Measurements from ENCODE around the gene PRRT2. TPM values are rescaled to one million over a fixed set of nuclear protein-coding genes. Genes with fewer than 3 reads are reported as not detected.

The PRRT2 gene
- total RNA-seq, 1 experiment from 2014 or later = 20.5 TPM

DNA sequence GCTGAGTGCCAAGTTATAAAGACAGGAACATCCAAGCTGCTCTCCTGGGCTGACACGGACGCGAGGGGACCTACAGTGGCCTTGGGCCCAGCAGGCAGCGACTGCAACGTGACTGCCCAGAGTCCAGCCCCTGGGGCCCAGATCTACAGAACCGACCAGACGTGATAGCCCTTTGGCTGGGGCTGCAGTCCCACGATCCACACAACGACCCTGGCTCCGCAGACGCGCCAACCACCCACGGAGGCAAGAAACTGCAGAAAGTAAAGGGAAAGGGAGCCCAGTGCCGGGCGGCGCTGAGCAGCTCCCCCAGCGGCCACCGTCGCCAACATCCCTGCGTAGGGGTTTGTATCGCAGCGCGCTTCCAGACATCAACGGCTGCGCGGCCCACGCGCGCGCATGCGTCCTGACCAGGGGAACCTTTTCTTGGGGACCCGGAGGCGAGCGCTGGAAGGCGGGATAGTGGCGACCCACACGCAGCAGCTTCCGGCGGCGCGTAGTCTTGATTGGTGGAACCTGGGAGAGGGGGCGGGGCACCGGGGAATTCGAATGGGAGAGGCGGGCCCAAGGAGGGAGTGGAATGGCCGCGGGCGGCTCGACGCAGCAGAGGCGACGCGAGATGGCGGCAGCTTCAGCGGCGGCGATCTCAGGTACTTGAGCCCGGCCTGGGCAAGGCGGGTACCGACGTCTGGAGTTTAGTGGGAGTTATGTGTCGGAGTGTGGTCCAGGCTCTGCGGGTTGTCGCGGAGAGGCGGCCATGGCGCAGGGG lies 21.6 kb upstream of the PRRT2 start, which contains the start of gene KIF22 (continued):
- TF ChIP-seq, protein P1, sequence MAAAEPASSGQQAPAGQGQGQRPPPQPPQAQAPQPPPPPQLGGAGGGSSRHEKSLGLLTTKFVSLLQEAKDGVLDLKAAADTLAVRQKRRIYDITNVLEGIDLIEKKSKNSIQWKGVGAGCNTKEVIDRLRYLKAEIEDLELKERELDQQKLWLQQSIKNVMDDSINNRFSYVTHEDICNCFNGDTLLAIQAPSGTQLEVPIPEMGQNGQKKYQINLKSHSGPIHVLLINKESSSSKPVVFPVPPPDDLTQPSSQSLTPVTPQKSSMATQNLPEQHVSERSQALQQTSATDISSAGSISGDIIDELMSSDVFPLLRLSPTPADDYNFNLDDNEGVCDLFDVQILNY (CRISPR knock-in tag; IDR thresholded peaks at IDR 0.05) = peak; percentile 64; the same call in 1 of the 2 replicates
- no peak for TF ChIP-seq ZNF423 (CRISPR knock-in tag; IDR thresholded peaks at IDR 0.05)

DNA sequence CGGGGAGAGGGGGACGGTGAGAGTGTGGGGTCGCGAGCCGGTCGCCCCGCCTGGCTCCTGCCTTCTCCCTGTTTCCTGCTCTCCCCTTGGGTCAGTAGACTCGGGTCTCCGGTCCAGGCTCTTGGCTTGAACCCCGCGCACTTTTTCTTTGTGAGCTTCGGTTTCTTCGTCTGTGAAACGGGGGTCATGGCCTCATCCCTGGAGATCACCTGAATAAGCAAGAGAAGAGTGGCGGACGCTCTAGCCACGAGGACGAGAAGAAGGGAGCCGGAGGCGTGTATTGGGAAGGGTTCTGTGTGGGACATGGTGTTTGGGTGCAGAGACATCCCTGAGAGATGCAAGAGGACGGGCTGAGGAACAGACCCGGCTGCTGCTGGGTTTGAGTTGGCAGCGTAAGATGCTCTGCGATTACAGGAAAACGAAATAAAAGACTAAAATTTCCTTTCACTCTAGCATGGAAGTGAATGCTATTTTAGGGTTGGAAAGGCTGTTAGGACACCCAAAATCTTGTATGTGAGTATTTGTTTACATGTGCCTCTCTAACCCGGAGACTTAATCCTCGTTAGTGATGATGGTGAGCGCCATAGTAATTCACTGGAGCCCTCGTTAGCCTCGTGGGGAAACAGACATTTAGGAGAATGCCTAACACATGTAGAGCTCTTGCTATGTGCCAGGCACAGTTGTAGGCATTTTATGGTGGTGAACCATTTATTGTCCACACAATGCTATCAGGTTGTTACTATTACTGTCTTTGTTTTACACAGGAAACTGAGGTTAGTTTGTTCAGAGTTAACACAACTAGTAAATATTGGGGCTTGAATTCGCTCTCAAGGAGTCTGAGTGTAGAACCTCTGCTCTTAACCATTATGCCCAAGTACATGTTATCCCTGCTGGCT lies 20.8 kb upstream of the PRRT2 start:
- peak; percentile 16 for ATAC-seq
- ChIA-PET CTCF (interaction anchor here (0.5 to 2.7 kb wide), 24 partner anchors 13 to 1699 kb away, joined by 3 to 28 read pairs (median 6); partner anchors contain the start of genes ASPHD1, CDIPT, PAGR1 and PRRT2), POLR2A (interaction anchor here (1.3 to 1.6 kb wide), 3 partner anchors 45 to 240 kb away, joined by 3 to 5 read pairs (median 4); no protein-coding TSS in a partner anchor)
- peaks cover 17% of the 10 kb centered on the region for H3K36me3 Mint-ChIP-seq
- no peaks in the 10 kb centered on the region for H3K9me3 Mint-ChIP-seq
- DNase-seq (ENCODE audit: low spot score) = no peak
- peaks cover 21% of the 10 kb centered on the region for H3K4me1 Mint-ChIP-seq
- H3K27me3 Mint-ChIP-seq (ENCODE audit: low read depth) = peaks cover 12% of the 10 kb centered on the region
- peak overlapping the region; percentile 98 for H3K4me3 Mint-ChIP-seq
- peak overlapping the region; percentile 96 for H3K27ac Mint-ChIP-seq
- TF ChIP-seq JUN (CRISPR knock-in tag; IDR thresholded peaks at IDR 0.05) (0 out of 2 replicates have a peak, but pooled peaks have one; percentile 12), GABPB1 (CRISPR knock-in tag; IDR thresholded peaks at IDR 0.05) (0 out of 2 replicates have a peak, but pooled peaks have one; percentile 11), EMX1 (CRISPR knock-in tag; IDR thresholded peaks at IDR 0.05) (no peak)

DNA sequence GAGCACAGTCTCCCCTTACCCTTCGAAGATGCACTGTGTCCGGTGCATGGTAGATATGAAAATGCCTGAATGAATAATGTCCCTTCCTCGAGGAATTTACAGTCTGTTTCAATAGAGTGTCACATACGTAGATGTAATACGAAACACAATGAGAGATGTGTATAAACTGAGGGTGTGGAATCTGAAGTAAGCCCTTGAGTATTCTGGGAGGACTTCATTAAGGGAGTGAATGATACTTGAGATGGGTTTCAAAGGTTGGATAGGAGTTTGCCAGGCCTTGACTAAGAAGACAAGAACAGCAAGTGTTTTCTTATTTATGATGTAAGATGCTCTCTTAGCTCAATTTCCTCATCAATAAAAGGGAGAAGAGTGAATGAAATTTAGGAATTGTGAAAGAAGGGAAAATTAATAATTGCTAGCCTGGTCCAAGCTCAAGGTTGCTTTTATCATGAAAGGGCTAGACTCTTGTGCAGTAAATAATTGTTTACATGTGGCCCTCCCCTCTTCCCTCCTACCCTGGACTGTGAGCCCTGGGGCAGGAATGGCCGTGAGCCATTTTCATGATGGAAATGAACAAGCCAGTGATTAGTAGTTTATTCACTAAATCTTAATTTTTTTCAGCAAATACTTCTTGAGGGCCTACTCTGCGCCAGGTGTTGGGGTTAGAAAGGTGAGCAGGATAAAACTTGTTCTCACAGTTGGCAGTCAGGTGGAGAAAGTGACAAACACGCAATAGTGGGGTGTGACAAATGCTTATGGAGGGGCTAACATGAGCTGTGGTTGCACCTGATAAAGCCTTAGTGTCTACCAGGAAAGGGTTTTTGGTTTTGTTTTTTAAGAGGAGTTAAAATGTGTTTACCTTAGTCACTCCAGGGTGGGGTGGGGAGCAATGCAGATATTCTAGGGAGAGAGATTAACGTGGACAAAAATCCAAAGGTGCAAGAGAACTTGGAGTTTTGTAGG lies 19.9 kb upstream of the PRRT2 start:
- POLR2A ChIA-PET = interaction anchor here (0.5 kb wide), 1 partner anchor 12 kb away, joined by 3 read pairs; no protein-coding TSS in a partner anchor
- CTCF ChIA-PET = no interaction called here
- H3K4me3 Mint-ChIP-seq = peak overlapping the region; percentile 98
- DNase-seq (ENCODE audit: low spot score) (no peak), ATAC-seq (no peak)
- H3K27me3 Mint-ChIP-seq (ENCODE audit: low read depth) = peaks cover 3% of the 10 kb centered on the region
- peak overlapping the region; percentile 80 for H3K27ac Mint-ChIP-seq
- peaks cover 25% of the 10 kb centered on the region for H3K36me3 Mint-ChIP-seq
- H3K4me1 Mint-ChIP-seq = peaks cover 21% of the 10 kb centered on the region
- H3K9me3 Mint-ChIP-seq = no peaks in the 10 kb centered on the region
- TF ChIP-seq GRHL2 (CRISPR knock-in tag; IDR thresholded peaks at IDR 0.05; ENCODE audit: insufficient replicate concordance, severe bottlenecking) (no peak), KAT7 (CRISPR knock-in tag; IDR thresholded peaks at IDR 0.05; ENCODE audit: borderline replicate concordance) (no peak), ZNF671 (CRISPR knock-in tag; IDR thresholded peaks at IDR 0.05) (no peak), ZNF263 (CRISPR knock-in tag; IDR thresholded peaks at IDR 0.05; ENCODE audit: low read depth) (no peak), HMGA2 (CRISPR knock-in tag; IDR thresholded peaks at IDR 0.05) (no peak)
- TF ChIP-seq, protein P2, sequence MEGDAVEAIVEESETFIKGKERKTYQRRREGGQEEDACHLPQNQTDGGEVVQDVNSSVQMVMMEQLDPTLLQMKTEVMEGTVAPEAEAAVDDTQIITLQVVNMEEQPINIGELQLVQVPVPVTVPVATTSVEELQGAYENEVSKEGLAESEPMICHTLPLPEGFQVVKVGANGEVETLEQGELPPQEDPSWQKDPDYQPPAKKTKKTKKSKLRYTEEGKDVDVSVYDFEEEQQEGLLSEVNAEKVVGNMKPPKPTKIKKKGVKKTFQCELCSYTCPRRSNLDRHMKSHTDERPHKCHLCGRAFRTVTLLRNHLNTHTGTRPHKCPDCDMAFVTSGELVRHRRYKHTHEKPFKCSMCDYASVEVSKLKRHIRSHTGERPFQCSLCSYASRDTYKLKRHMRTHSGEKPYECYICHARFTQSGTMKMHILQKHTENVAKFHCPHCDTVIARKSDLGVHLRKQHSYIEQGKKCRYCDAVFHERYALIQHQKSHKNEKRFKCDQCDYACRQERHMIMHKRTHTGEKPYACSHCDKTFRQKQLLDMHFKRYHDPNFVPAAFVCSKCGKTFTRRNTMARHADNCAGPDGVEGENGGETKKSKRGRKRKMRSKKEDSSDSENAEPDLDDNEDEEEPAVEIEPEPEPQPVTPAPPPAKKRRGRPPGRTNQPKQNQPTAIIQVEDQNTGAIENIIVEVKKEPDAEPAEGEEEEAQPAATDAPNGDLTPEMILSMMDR (IDR thresholded peaks at IDR 0.05) = no peak
- TF ChIP-seq, protein P3, sequence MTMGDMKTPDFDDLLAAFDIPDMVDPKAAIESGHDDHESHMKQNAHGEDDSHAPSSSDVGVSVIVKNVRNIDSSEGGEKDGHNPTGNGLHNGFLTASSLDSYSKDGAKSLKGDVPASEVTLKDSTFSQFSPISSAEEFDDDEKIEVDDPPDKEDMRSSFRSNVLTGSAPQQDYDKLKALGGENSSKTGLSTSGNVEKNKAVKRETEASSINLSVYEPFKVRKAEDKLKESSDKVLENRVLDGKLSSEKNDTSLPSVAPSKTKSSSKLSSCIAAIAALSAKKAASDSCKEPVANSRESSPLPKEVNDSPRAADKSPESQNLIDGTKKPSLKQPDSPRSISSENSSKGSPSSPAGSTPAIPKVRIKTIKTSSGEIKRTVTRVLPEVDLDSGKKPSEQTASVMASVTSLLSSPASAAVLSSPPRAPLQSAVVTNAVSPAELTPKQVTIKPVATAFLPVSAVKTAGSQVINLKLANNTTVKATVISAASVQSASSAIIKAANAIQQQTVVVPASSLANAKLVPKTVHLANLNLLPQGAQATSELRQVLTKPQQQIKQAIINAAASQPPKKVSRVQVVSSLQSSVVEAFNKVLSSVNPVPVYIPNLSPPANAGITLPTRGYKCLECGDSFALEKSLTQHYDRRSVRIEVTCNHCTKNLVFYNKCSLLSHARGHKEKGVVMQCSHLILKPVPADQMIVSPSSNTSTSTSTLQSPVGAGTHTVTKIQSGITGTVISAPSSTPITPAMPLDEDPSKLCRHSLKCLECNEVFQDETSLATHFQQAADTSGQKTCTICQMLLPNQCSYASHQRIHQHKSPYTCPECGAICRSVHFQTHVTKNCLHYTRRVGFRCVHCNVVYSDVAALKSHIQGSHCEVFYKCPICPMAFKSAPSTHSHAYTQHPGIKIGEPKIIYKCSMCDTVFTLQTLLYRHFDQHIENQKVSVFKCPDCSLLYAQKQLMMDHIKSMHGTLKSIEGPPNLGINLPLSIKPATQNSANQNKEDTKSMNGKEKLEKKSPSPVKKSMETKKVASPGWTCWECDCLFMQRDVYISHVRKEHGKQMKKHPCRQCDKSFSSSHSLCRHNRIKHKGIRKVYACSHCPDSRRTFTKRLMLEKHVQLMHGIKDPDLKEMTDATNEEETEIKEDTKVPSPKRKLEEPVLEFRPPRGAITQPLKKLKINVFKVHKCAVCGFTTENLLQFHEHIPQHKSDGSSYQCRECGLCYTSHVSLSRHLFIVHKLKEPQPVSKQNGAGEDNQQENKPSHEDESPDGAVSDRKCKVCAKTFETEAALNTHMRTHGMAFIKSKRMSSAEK (CRISPR knock-in tag; IDR thresholded peaks at IDR 0.05; ENCODE audit: borderline replicate concordance) = no peak
- TF ChIP-seq, protein P4, sequence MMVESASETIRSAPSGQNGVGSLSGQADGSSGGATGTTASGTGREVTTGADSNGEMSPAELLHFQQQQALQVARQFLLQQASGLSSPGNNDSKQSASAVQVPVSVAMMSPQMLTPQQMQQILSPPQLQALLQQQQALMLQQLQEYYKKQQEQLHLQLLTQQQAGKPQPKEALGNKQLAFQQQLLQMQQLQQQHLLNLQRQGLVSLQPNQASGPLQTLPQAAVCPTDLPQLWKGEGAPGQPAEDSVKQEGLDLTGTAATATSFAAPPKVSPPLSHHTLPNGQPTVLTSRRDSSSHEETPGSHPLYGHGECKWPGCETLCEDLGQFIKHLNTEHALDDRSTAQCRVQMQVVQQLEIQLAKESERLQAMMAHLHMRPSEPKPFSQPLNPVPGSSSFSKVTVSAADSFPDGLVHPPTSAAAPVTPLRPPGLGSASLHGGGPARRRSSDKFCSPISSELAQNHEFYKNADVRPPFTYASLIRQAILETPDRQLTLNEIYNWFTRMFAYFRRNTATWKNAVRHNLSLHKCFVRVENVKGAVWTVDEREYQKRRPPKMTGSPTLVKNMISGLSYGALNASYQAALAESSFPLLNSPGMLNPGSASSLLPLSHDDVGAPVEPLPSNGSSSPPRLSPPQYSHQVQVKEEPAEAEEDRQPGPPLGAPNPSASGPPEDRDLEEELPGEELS (CRISPR knock-in tag; IDR thresholded peaks at IDR 0.05) = no peak
- TF ChIP-seq, protein P5, sequence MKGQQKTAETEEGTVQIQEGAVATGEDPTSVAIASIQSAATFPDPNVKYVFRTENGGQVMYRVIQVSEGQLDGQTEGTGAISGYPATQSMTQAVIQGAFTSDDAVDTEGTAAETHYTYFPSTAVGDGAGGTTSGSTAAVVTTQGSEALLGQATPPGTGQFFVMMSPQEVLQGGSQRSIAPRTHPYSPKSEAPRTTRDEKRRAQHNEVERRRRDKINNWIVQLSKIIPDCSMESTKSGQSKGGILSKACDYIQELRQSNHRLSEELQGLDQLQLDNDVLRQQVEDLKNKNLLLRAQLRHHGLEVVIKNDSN (CRISPR knock-in tag; IDR thresholded peaks at IDR 0.05) = no peak
